GM21515 (cell line): ENCODE results near the gene SLC39A12.
"Not testable (repeated sequence)": the region's sequence is repeated elsewhere in the genome, so short reads cannot be mapped to it uniquely, and the experiment has no call there.

Experiments
- ATAC-seq: cut with Tn5 transposase; IDR thresholded peaks from one replicate; pipeline ENCODE4 v1.9.1; 2021; ENCODE audit not compliant: unreplicated experiment

The SLC39A12 gene

GRCh38 chr10:17951868-17952371 is at the start of gene SLC39A12:
SLC39A12 (plus strand) TSS chr10:17951918; CDS start chr10:17953277, 1,359 bp downstream.
- ATAC-seq, result no peak

GRCh38 chr10:17904564-17904963 is 47.2 kb upstream of the SLC39A12 start:
- ATAC-seq, result no peak

- ATAC-seq, result no peak
Observed at GRCh38 chr10:17905491-17905890, 46.2 kb upstream of the SLC39A12 start.

GRCh38 chr10:17906002-17906401 is 45.7 kb upstream of the SLC39A12 start:
- ATAC-seq, result no peak

DNA sequence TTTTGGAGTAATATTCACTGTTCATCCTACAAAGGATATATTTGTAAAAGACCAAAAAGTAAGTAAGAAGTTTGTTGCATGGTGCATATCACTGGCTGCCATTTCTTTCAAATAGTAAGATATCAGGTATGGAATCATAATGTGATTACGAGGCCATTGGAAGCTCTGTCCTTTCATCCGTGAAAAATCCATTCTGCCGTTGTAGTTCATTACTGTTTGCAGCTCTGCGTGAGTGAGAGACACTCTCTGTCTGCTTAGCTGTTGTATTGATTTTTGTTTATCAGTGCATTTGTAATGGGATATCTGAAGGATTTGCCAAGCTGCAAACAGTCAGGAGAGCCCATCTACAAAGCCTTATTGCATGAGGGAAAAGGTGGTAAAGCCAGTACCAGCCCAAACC is 44.1 kb upstream of the SLC39A12 start:
- ATAC-seq, result no peak

DNA sequence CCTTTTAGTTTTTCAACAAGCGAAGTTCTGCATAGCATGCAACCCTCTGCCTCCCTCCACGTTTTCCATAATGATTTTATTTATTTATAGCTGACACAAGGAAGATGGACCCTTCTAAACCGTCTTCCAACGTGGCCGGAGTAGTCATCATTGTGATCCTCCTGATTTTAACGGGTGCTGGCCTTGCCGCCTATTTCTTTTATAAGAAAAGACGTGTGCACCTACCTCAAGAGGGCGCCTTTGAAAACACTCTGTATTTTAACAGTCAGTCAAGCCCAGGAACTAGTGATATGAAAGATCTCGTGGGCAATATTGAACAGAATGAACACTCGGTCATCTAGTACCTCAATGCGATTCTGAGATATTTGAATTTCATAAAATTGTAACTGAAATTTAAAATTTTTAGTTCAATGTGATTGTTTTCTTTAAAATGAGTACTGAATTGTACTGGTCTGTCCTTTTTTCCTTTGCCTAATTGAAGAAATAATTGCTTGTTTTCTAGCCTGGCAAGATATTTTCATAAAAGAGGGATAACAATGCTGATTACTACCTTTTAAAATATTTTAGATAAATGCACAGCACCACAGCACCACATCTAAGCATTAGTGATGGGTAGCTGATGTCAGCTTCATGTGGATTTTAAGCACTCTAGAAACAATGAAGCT is 41.5 kb upstream of the SLC39A12 start:
- peak; percentile 52 for ATAC-seq

- ATAC-seq, result no peak
Observed at GRCh38 chr10:17912754-17913153, 39.0 kb upstream of the SLC39A12 start.

- ATAC-seq, result no peak
Observed at GRCh38 chr10:17913604-17914003, 38.1 kb upstream of the SLC39A12 start.

DNA sequence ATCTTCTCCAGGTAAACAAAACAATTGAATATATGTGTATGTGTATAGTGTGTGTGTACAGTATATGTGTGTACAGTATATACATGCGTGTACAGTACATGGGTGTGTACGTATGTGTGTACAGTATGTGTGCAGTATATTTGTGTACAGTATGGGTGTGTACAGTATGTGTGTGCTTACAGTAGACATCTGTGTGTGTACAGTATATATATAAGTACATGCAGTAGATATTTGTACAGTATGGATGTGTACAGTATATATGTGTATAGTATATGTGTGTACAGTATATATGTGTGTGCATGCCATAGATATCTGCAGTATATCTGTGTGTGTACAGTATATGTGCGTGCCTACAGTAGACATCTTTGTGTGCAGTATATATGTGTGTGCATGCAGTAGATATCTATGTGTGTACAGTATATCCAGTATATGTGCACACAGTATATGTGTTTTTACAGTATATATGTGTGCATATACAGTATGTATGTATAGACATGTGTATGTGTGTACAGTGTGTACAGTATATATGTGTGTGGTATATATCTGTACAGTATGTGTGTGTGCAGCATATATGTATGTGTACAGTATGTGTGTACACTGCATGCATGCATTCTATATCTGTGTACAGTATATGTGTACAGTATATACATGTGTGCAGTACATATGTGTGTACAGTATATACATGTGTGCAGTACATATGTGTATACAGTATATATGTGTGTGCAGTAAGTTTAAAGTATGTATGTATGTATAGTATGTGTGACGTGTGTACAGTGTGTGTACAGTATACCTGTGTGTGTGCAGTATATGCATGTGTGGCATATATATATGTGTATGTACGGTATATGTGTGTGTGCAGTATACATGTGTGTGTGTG is 37.3 kb upstream of the SLC39A12 start:
- ATAC-seq, result no peak

DNA sequence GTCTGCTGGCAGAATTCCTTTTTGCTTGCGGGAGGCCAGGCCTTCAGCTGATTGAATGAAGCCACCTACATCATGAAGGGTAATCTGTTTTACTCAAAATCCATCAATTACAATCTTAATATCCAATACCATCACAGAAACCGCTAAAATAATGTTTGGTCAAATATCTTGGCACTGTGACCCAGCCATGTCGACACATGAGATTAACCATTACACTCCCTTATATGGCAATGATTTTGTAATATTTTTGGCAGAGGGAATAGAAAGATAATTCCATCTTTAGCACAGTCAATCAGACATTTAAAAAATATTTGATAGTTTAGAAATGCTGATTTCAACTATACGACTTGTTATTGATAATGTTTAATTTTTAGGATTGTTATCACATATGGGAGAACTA is 36.5 kb upstream of the SLC39A12 start:
- ATAC-seq, result no peak

DNA sequence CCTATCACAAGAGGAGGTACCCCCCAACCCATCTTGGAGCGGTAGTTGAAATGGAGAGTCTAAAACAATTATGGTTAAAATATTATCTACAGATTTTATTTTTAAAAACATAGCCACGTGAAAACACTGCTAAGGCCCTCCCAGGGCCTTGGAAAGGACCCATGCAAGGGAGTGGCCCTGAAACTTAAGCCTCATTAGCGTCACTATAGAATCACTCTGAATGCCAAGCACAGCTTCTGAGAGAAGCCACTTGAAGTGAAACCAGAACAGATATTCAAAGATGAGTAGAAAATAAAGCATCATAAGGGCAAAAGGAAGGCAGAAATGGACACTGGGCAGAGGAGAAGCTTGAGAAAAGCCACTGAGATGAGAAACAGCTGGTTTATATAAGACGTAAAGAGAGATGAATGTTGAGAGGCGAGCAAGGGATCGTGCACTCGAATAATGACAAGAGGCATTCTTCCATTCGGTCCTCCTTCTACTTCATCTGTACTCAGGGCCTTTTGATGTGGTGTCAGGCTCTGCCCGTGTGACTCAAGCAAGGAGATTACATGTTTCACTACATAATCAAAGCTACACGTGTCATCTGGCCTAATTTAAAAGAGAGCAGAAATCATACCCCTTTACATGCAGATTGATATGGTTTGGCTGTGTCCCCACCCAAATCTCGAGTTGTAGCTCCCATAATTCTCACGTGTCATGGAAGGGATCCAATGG is 33.4 kb upstream of the SLC39A12 start:
- no peak for ATAC-seq

- no peak for ATAC-seq
Observed at GRCh38 chr10:17921378-17921777, 30.3 kb upstream of the SLC39A12 start.

- no peak for ATAC-seq
Observed at GRCh38 chr10:17923728-17924127, 28.0 kb upstream of the SLC39A12 start.

DNA sequence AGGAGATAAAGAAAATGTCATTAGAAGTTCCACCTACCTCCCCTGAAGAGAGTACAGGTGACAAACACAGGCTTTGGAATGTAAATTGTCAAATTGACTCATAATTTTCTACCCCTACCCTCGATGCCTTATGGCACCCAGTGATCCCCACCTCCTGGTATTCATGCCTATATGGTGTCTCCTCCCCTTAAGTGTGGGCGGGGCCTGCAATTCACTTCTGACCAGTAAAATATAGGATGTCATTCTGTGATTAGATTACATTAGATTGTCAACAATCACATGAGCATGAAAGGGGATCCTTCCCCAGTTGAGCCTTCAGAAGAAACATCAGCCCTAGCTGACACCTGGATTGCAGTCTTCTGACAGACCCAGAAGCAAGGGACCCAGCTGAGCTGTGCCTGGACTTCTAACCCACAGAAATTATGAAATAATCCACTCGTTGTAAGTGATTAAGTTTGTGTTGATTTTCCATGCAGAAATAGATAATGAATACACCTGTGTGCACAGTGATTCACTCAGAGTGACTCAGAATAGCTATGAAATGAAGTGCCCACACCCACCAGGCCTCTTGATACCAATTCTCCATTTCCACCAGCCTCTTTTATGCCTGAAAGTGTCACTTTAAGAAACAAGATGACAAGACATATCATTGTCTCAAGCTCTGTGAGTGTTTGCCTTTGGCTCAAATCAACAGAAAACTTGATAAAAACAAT is 8.5 kb upstream of the SLC39A12 start:
- no peak for ATAC-seq

GRCh38 chr10:17950269-17950668 is 1.4 kb upstream of the SLC39A12 start:
- not testable (repeated sequence) for ATAC-seq

- ATAC-seq, result no peak
Observed at GRCh38 chr10:17950726-17951125, 992 bp upstream of the SLC39A12 start.

- not testable (repeated sequence) for ATAC-seq
Observed at GRCh38 chr10:17954372-17954771, 2.7 kb downstream of the SLC39A12 start.

- no peak for ATAC-seq
Observed at GRCh38 chr10:17954861-17955260, 3.1 kb downstream of the SLC39A12 start.

DNA sequence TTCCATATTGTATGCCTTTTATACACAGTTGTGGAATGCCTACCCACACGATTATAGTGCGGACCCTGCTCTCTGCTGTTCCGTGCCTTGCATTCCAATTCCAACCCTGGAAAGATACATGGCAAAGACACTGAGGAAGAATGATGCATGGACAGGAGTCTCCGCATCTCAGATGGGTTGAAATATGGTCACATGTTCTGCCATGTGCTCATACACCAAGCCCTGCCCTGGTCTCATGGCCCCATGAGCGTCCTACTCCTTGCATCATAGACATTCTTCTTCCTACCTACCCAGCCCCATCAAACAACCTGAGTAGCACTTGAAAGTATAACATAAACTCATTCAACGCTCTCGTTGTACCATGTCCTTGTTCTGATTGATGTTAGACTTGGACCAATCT is 6.3 kb downstream of the SLC39A12 start:
- no peak for ATAC-seq

DNA sequence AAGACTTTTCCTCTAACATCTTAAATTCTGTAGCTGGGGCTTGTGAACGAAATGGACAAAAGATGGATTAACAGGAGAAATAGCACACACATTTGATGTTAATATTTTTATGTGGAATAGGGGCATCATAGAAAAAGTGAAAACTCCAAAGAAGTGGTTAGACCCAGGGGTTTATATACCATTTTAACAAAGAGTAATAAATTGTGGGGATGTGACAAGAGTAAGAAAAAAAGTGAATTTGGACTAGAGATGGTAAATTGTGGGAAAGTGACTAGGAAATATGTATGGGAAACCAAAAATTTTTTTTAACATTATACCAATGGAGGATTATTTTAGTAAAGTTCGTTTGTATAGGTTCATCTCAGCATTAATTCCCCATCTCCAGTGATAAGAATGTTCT is 8.2 kb downstream of the SLC39A12 start:
- no peak for ATAC-seq
